ENCODE measurements around the gene GALP. TPM values are rescaled to one million over a fixed set of nuclear protein-coding genes. Genes with fewer than 3 reads are reported as not detected.

GALP gene
- total and polyA plus RNA-seq, 2 experiments from 2014 or later = not detected

GRCh38 chr19:56150358-56150757 is 25.4 kb upstream of the GALP start (continued):
- TF ChIP-seq ZNF462 (CRISPR knock-in tag; IDR thresholded peaks at IDR 0.05) = no peak

GRCh38 chr19:56152644-56153043 is 23.2 kb upstream of the GALP start:
- Histone ChIP-seq H2AFZ (no peak overlapping the region), H3K36me3 (ENCODE audit: insufficient read depth) (no peaks in the 10 kb centered on the region), H3K4me3 (no peak overlapping the region), H3K4me1 (ENCODE audit: insufficient read depth) (peaks cover 16% of the 10 kb centered on the region), H4K20me1 (replicated peaks; ENCODE audit: insufficient read depth) (0 out of 2 replicates have a peak, but pooled peaks cover 6% of the 10 kb centered on the region), H3K9me2 (ENCODE audit: insufficient read depth) (0 out of 2 replicates have a peak, but pooled peaks cover 4% of the 10 kb centered on the region), H3K27ac (ENCODE audit: low read depth) (peak overlapping the region; percentile 87), H3F3A (replicated peaks; ENCODE audit: low read depth) (peaks cover 15% of the 10 kb centered on the region), H3K27me3 (ENCODE audit: insufficient read depth) (no peaks in the 10 kb centered on the region), H3K79me2 (replicated peaks; ENCODE audit: insufficient read depth) (peaks cover 14% of the 10 kb centered on the region), H3K4me2 (peak overlapping the region; percentile 24; the same call in 1 of the 2 replicates)
- H3K27ac Mint-ChIP-seq = peak overlapping the region; percentile 84
- H3K4me3 Mint-ChIP-seq = no peak overlapping the region; the same call in 2 of the 3 replicates
- no peak for TF ChIP-seq ETS1 (IDR thresholded peaks at IDR 0.05)
- no peak for TF ChIP-seq EZH2 (IDR thresholded peaks at IDR 0.05; ENCODE audit: low read depth, unreplicated experiment)
- no peak for TF ChIP-seq POLR2AphosphoS5 (IDR thresholded peaks at IDR 0.05; ENCODE audit: low read depth)
- TF ChIP-seq NANOG (IDR thresholded peaks at IDR 0.05; ENCODE audit: borderline replicate concordance) = no peak
- H3K4me1 Mint-ChIP-seq = peaks cover 18% of the 10 kb centered on the region
- no peak for ATAC-seq
- peaks cover 48% of the 10 kb centered on the region for H3K36me3 Mint-ChIP-seq (ENCODE audit: low read depth)
- DNase-seq (ENCODE audit: low spot score) = no peak
- peaks cover 5% of the 10 kb centered on the region; the same call in 2 of the 3 replicates for H3K9me3 Mint-ChIP-seq
- peaks cover 5% of the 10 kb centered on the region for H3K27me3 Mint-ChIP-seq (ENCODE audit: insufficient read depth, low read depth, poor library complexity)
